Left lung (tissue), 10 donors: ENCODE measurements around the gene VPS13C. TPM values are rescaled to one million over a fixed set of nuclear protein-coding genes. Genes with fewer than 3 reads are reported as not detected.

Source experiments
- ATAC-seq: fragments of 200-7000 bp; cut with Tn5 transposase; one replicate; pipeline ENCODE4 v1.9.1; 2020; ENCODE audit warnings: moderate library complexity
- DNase-seq, 4 donors: peaks; one replicate each; pipeline ENCODE4 v3.0.0-alpha.2; 2013 to 2020
- H3K27ac ChIP-seq, 2 donors: fragments of 200-600 bp; sonication (generic) in 1 of 2; one replicate each; pipeline versions ENCODE4 v1.5.0 to v1.8.0; 2020 to 2021
- H3K27me3 ChIP-seq, 2 donors: fragments of 200-600 bp; sonication (generic) in 1 of 2; one replicate each; pipeline versions ENCODE4 v1.5.0 to v1.8.0; 2020 to 2021
- H3K36me3 ChIP-seq, 2 donors: fragments of 200-600 bp; sonication (generic) in 1 of 2; one replicate each; pipeline versions ENCODE4 v1.5.0 to v1.8.0; 2020 to 2021
- H3K4me1 ChIP-seq, 2 donors: fragments of 200-600 bp; one replicate each; pipeline ENCODE4 v1.8.0; 2021
- H3K4me3 ChIP-seq, 2 donors: fragments of 200-600 bp; sonication (generic) in 1 of 2; one replicate each; pipeline versions ENCODE4 v1.5.0 to v1.8.0; 2020 to 2021; ENCODE audit warnings: mild to moderate bottlenecking in 1 of 2
- H3K9me3 ChIP-seq, 2 donors: fragments of 200-600 bp; sonication (generic) in 1 of 2; one replicate each; pipeline versions ENCODE4 v1.5.0 to v1.8.0; 2020 to 2021
- intact Hi-C, 2 donors: fragments of 100-400 bp; cut with DNase I; formaldehyde crosslinking; loops; one replicate each; pipeline versions ENCODE4 v1.11.2 to v1.14.2; 2022
- polyA plus RNA-seq, 6 donors: library from polyadenylated mRNA; unstranded; fragments of 120-200 nt; gene quantifications; one replicate each; pipeline ENCODE4 v1.2.1, GENCODE V29; 2013; ENCODE audit not compliant: insufficient read length in 6 of 6
- total RNA-seq, 2 donors: library from RNA; stranded (reverse); fragmentation: NEBNext Ultra II Directional; extraction: Animal tissue kit (Norgen Biotek cat#: 25700); gene quantifications; one replicate each; pipeline ENCODE4 v1.2.1, GENCODE V29; 2021
- TF ChIP-seq, protein P1 (sequence below), 2 donors: fragments of 200-600 bp; sonication (generic) in 1 of 2; IDR thresholded peaks; one replicate each; pipeline versions ENCODE4 v1.5.0 to v1.8.0; 2021; ENCODE audit warnings: antibody characterized with exemption in 2 of 2
- donor health status: DM: no; HTN: yes; CAD: no.
- donor health status: DM: no; HTN: no; CAD: no.

The VPS13C gene
- total and polyA plus RNA-seq, 8 donors, result 54.8 to 96.7 (median 61.4) TPM

DNA sequence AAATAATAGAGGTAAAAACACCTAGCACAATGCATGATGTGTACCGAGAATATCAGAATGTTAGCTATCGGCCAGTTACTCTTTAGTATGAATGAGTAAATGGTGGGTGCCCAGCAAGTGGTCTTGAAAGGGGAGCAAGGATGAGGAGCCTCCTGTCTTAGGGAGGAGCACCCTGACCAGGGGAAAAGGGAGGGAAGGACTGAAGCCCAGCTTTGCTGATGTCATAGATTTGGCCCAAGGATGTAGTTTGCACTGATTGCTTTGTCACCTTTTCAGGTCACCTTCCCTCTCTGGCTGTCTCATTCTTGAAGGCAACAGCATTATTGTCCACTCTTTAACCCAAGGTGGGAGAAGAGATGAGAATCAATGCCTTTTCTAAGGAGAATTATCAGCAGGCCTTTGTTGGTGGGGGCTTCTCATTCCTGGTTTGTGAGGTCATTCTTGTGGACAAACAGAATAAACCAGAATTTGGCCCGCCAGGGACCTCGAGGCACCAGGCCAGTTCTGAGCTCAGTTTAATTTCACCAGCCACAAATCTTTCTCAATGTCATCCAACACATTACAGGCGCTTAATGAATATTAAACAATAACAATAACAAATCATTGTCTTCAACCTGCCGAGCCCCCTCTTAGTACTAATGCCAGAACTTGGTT, 231.3 kb downstream of the VPS13C start:
- no peak overlapping the region for H3K27ac ChIP-seq
- DNase-seq (peak in 1 of 4 donors; percentile 28), ATAC-seq (no peak)
- no peaks in the 10 kb centered on the region for H3K36me3 ChIP-seq
- TF ChIP-seq, protein P1, sequence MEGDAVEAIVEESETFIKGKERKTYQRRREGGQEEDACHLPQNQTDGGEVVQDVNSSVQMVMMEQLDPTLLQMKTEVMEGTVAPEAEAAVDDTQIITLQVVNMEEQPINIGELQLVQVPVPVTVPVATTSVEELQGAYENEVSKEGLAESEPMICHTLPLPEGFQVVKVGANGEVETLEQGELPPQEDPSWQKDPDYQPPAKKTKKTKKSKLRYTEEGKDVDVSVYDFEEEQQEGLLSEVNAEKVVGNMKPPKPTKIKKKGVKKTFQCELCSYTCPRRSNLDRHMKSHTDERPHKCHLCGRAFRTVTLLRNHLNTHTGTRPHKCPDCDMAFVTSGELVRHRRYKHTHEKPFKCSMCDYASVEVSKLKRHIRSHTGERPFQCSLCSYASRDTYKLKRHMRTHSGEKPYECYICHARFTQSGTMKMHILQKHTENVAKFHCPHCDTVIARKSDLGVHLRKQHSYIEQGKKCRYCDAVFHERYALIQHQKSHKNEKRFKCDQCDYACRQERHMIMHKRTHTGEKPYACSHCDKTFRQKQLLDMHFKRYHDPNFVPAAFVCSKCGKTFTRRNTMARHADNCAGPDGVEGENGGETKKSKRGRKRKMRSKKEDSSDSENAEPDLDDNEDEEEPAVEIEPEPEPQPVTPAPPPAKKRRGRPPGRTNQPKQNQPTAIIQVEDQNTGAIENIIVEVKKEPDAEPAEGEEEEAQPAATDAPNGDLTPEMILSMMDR (IDR thresholded peaks at IDR 0.05), result no peak
- no peak overlapping the region for H3K4me3 ChIP-seq
- intact Hi-C loops, result no loop called here
- H3K4me1 ChIP-seq, result no peaks in the 10 kb centered on the region
- no peaks in the 10 kb centered on the region for H3K27me3 ChIP-seq
- no peaks in the 10 kb centered on the region for H3K9me3 ChIP-seq

DNA sequence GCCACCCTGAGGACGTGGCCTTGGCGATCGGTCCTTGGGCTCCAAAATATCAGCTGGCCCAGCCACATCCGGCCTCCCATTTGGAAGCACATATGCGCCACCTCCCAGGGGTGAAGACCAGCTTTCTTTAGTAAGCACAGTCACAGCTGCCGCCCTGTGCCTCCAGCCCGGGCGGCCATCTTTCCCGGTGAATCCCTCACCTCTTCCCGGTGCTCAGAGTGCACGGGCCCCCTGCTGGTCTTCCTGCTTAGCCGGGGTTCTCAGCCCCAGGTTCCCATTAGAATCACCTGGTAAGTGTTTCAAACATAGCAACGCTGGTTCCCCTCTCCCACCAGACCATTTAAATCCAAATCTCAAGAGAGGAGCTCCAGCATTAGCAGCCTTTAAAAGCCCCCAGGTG, 232.2 kb downstream of the VPS13C start:
- intact Hi-C loops, result no loop called here
- no peak overlapping the region for H3K27ac ChIP-seq
- DNase-seq (no peak), ATAC-seq (no peak)
- no peaks in the 10 kb centered on the region for H3K9me3 ChIP-seq
- TF ChIP-seq, protein P1 (IDR thresholded peaks at IDR 0.05), result no peak
- H3K4me1 ChIP-seq, result no peaks in the 10 kb centered on the region
- H3K27me3 ChIP-seq, result no peaks in the 10 kb centered on the region
- no peak overlapping the region for H3K4me3 ChIP-seq
- H3K36me3 ChIP-seq, result no peaks in the 10 kb centered on the region

DNA sequence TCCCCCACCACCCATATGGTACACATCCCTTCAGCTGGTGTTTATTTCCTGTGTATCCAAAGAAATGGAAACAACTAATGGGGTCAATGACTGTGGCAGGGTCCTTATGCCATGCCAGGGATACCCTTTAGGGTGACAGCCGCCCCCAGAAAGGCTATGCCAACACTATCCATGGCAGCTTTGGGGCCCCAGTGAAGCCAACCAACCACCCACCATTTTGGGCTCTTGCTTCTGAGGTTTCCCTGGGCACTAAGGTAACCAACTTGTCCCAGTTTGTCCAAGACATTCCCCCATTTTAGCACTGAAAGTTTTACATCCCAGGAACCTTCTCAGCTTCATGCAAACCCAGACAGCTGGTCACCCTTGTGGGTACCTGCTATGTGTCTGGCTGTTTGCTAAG, 233.1 kb downstream of the VPS13C start:
- H3K27me3 ChIP-seq, result no peaks in the 10 kb centered on the region
- no peak for ATAC-seq
- TF ChIP-seq, protein P1 (IDR thresholded peaks at IDR 0.05), result no peak
- DNase-seq, result no peak
- no peaks in the 10 kb centered on the region for H3K4me1 ChIP-seq
- no peak overlapping the region for H3K27ac ChIP-seq
- no peaks in the 10 kb centered on the region for H3K36me3 ChIP-seq
- H3K9me3 ChIP-seq, result no peaks in the 10 kb centered on the region
- intact Hi-C loops, result no loop called here
- H3K4me3 ChIP-seq, result no peak overlapping the region

DNA sequence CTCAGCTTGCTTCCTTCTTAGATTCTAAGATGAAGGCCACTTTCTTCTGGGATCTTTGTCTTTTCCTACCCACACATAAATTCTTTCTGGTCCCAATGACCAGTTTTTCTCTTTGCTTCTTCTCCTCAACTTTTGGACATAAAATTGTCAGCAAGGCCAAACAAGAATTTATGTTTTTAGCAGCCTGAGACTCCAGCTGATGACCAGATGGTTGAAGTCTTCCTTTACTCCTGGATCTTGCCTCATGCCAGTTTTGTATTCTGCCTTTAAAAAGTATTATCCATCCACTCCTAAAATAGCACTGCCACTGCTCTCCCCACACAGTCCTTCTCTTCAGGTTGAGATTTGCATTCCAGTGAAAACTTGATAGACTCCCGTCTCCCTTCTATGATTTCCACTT, 236.0 kb downstream of the VPS13C start:
- Histone ChIP-seq H3K4me1 (no peaks in the 10 kb centered on the region), H3K4me3 (no peak overlapping the region), H3K27ac (no peak overlapping the region), H3K9me3 (no peaks in the 10 kb centered on the region), H3K27me3 (peaks cover 0 to 7% of the 10 kb centered on the region in 2 donors), H3K36me3 (no peaks in the 10 kb centered on the region)
- TF ChIP-seq, protein P1 (IDR thresholded peaks at IDR 0.05), result no peak
- ATAC-seq (no peak), DNase-seq (no peak)
- intact Hi-C loops, result no loop called here

DNA sequence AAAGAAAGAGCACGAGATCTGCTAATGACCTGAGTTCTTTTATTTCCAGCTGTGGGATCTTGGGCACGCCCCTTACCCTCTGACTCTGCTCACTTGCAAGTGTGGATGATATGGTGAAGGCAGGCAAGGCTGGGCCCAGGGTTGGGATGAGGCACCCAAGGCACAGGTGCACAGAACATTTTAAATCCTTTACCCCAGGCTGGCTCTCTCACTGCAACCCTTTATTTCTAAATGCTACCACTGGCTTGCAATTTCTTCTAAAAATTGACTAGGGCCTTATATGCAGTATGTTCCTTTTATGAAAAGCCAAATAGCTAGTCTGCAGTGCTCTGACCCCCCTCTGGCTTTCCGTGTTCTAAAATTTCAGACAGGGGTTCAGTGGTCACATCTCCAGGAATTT, 237.7 kb downstream of the VPS13C start:
- Histone ChIP-seq H3K36me3 (no peaks in the 10 kb centered on the region), H3K9me3 (no peaks in the 10 kb centered on the region), H3K27me3 (peaks cover 0 to 7% of the 10 kb centered on the region in 2 donors), H3K4me1 (no peaks in the 10 kb centered on the region), H3K27ac (no peak overlapping the region), H3K4me3 (no peak overlapping the region)
- TF ChIP-seq, protein P1 (IDR thresholded peaks at IDR 0.05), result no peak
- ATAC-seq, result no peak
- DNase-seq, result no peak
- intact Hi-C loops, result no loop called here
